ENCODE measurements around the gene SFXN5.

Gene SFXN5

GRCh38 chr2:72993147-72993932 is 78.2 kb downstream of the SFXN5 start:
- TF ChIP-seq FOXP2 (optimal IDR thresholded peaks at IDR 0.05; ENCODE audit: borderline replicate concordance, extremely low read depth, extremely low read length, insufficient read depth) (no peak), REST (IDR thresholded peaks at IDR 0.05; ENCODE audit: insufficient read depth in 1 of 2, low read depth in 2 of 2, low read length in 2 of 2) (no peak), POLR2AphosphoS5 (IDR thresholded peaks at IDR 0.05; ENCODE audit: low read depth, low read length) (no peak), SIN3A (IDR thresholded peaks at IDR 0.05; ENCODE audit: borderline replicate concordance, insufficient read depth, low read length) (no peak), TAF1 (IDR thresholded peaks at IDR 0.05; ENCODE audit: borderline replicate concordance, insufficient read depth, low read length) (no peak)

GRCh38 chr2:72992734-72993102 is 78.8 kb downstream of the SFXN5 start:
- TF ChIP-seq TAF1 (IDR thresholded peaks at IDR 0.05; ENCODE audit: borderline replicate concordance, insufficient read depth, low read length) (no peak), SIN3A (IDR thresholded peaks at IDR 0.05; ENCODE audit: borderline replicate concordance, insufficient read depth, low read length) (no peak), REST (IDR thresholded peaks at IDR 0.05; ENCODE audit: insufficient read depth in 1 of 2, low read depth in 2 of 2, low read length in 2 of 2) (no peak), POLR2AphosphoS5 (IDR thresholded peaks at IDR 0.05; ENCODE audit: low read depth, low read length) (no peak)

DNA sequence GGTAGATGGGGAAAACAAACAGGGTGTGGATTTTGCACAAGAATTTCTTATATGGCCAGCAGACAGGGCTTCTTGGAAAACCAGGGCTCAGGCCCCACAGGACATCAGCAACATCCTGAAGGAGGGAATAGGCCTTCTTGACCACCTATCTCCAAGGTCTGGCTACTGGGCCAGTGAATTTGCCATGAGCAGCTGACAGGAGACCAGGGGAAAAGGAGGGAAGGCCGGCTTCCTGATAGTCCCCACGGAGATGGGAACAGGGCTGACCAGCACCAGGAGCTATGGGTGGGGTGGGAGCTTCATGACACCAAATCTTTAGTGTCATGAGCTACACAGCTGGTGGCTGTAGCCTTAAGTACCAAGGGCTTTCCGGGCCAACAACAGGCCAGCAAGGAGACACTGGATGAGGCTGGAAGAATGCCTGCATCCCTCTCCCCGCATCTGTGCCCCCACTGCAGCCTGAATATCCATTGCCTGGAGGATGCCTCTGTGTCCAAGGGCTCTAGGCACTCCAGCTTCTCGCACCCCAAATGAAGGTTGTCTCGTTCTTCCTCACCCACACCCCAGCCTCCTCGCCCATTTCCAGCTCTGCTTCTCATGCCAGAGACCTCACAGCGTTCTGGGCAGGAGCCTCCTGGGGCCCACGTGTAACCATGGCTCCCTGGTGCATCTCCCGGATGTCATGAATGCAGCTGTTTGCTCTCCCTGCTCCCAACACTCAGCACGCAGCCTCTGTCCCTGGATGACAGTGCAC is 79.4 kb downstream of the SFXN5 start:
- no peak for TF ChIP-seq SIN3A (IDR thresholded peaks at IDR 0.05; ENCODE audit: borderline replicate concordance, insufficient read depth, low read length)
- no peak for TF ChIP-seq FOXP2 (optimal IDR thresholded peaks at IDR 0.05; ENCODE audit: borderline replicate concordance, extremely low read depth, extremely low read length, insufficient read depth)
- no peak for TF ChIP-seq POLR2AphosphoS5 (IDR thresholded peaks at IDR 0.05; ENCODE audit: low read depth, low read length)
- no peak for TF ChIP-seq REST (IDR thresholded peaks at IDR 0.05; ENCODE audit: insufficient read depth in 1 of 2, low read depth in 2 of 2, low read length in 2 of 2)
- no peak for TF ChIP-seq TAF1 (IDR thresholded peaks at IDR 0.05; ENCODE audit: borderline replicate concordance, insufficient read depth, low read length)

GRCh38 chr2:72991439-72991725 is 80.1 kb downstream of the SFXN5 start:
- TF ChIP-seq FOXP2 (optimal IDR thresholded peaks at IDR 0.05; ENCODE audit: borderline replicate concordance, extremely low read depth, extremely low read length, insufficient read depth) (no peak), POLR2AphosphoS5 (IDR thresholded peaks at IDR 0.05; ENCODE audit: low read depth, low read length) (no peak), REST (IDR thresholded peaks at IDR 0.05; ENCODE audit: insufficient read depth in 1 of 2, low read depth in 2 of 2, low read length in 2 of 2) (no peak), TAF1 (IDR thresholded peaks at IDR 0.05; ENCODE audit: borderline replicate concordance, insufficient read depth, low read length) (no peak)

Measured in PFSK-1 (cell line).